Lower leg skin (tissue), 4 donors: ENCODE data around the gene ALPI. TPM values are rescaled to one million over a fixed set of nuclear protein-coding genes. Genes with fewer than 3 reads are reported as not detected.
A peak's percentile ranks its signal among the peaks of the same experiment; 100 is the strongest.

Source experiments
- DNase-seq, 2 donors: peaks; one replicate each; pipeline ENCODE4 v3.0.0-alpha.2; 2019; ENCODE audit warnings: low spot score in 2 of 2
- H3K4me3 ChIP-seq: fragments of 200-600 bp; sonication (generic); 2 replicates; pipeline ENCODE4 v1.5.1; 2017; ENCODE audit warnings: mild to moderate bottlenecking, low read depth; ENCODE audit not compliant: poor library complexity, severe bottlenecking
- POLR2A ChIP-seq, 2 donors: fragments of 450-650 bp; IDR thresholded peaks; one replicate each; pipeline ENCODE4 v1.6.1; 2016 to 2017; ENCODE audit warnings: antibody characterized with exemption in 2 of 2, mild to moderate bottlenecking in 1 of 2, moderate library complexity in 1 of 2
- WGBS, 2 donors: methylation state at CpG; one replicate each; pipeline ENCODE4 v1.1.5; 2018; 5-methylcytosine and 5-hydroxymethylcytosine counted together
- intact Hi-C: fragments of 100-400 bp; cut with DNase I; formaldehyde crosslinking; loops from one replicate; pipeline ENCODE4 v1.15.0; 2023; ENCODE audit warnings: low total_unique reads
- total RNA-seq, 4 donors: library from RNA; depleted of rRNA; stranded (reverse); fragments of >200 nt; gene quantifications; one replicate each; pipeline ENCODE4 v1.1.0, GENCODE V29; 2016
- TF ChIP-seq, protein P1 (sequence below), 3 donors: fragments of 450-650 bp; IDR thresholded peaks; one replicate each; pipeline ENCODE4 v1.5.1; 2016; ENCODE audit warnings: antibody characterized with exemption in 3 of 3, mild to moderate bottlenecking in 3 of 3, moderate library complexity in 2 of 3

The ALPI gene
- total RNA-seq, 4 donors from 2014 or later: not detected

DNA sequence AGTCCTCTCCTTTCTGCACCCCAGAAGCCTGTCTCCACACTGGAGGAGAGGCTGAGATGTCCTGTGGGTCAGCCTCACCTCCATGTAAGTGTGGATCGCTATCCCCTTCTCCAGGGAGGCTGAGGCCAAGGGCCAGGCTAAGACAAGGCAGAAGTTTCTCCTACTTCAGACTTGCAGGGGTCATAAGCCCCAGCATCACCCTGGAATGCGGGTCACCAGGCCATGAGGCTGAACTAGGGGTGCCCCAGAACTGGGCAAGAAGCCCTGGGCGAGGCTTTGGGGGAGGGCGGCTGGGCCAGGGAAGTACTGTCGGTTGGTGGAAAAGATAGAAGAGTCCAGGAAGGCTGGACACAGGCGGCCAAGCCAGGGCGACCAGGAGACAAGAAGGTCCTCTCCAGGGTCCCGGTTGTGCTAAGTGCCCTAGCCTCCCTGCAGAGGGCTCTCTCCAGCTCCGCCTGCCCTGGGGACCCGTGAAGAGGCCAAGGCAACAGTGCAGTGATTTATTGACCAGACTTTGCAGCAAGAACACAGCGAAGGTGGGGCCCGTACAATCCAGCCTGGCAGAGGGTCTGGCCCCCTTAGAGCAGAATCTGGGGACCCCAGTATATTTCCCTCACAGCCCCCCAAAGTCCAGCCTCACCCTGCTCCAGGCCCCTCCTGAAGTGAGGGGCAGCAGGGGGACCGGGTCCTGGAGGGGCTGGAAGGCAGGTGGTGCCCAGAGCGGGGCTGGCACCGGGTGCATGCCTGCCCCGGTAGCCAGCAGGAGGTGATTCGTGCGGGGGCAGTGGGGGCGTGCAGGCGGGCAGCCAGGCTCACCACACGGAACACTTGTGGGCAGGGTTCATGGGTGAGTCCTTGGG, 23.6 kb downstream of the ALPI start:
- TF ChIP-seq POLR2A (IDR thresholded peaks at IDR 0.05): no peak
- TF ChIP-seq, protein P1, sequence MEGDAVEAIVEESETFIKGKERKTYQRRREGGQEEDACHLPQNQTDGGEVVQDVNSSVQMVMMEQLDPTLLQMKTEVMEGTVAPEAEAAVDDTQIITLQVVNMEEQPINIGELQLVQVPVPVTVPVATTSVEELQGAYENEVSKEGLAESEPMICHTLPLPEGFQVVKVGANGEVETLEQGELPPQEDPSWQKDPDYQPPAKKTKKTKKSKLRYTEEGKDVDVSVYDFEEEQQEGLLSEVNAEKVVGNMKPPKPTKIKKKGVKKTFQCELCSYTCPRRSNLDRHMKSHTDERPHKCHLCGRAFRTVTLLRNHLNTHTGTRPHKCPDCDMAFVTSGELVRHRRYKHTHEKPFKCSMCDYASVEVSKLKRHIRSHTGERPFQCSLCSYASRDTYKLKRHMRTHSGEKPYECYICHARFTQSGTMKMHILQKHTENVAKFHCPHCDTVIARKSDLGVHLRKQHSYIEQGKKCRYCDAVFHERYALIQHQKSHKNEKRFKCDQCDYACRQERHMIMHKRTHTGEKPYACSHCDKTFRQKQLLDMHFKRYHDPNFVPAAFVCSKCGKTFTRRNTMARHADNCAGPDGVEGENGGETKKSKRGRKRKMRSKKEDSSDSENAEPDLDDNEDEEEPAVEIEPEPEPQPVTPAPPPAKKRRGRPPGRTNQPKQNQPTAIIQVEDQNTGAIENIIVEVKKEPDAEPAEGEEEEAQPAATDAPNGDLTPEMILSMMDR (IDR thresholded peaks at IDR 0.05): no peak
- 67 to 74% methylated on average over 15 to 17 of the region's 21 CpGs for WGBS, 2 donors
- peak in 1 of 2 donors; percentile 81 for DNase-seq
- H3K4me3 ChIP-seq: no peak overlapping the region
- intact Hi-C loops: no loop called here

DNA sequence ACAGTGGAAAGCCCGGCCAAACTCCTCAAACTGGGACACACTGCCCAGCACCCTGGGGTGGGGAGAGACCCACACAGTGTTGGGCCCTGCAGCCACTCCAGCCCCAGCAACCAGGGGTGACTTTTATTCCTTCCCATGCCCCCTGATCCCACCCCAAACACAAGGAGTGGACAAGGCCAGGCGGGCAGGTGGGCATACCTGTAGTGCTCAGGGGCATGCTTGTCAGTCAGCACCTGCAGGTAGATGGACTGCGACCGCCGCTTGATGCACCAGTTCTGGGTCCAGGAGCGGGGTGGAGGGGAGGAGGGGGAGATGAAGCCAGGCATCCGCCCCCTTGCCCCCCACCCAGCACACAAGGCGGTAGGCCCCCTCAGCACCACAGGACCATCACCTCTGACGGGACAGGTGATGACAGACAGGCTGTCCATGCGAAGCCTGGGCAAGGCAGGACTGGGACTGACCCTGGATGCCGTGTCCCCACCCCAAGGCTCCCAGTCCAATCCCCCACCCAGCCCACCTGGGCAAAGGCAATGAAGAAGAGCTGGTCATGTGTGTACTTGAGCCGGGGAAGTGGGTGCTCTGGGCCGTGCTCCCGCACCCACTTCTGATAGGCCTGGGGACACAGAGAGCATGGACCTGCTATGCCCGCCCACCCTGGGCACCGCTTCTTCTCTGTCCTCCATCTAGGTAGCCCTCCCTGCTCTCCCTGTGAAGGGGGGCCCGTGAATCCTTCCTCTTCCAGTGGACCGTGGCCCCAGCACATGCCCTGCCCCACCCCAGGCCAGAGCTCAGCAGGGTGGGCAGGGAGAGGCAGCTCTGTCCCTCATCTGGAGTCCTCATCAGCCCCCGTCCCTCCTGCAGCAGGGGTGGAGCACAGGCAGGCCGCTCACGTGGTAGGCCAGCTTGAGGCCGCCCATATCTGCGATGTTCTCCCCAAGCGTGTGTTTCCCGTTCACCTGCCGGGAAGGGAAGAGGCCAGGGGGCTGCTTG, 24.5 kb downstream of the ALPI start:
- WGBS, 2 donors: 81 to 87% methylated on average over 19 to 23 of the region's 26 CpGs
- DNase-seq: peak in 1 of 2 donors; percentile 79
- intact Hi-C loops: no loop called here
- TF ChIP-seq POLR2A (IDR thresholded peaks at IDR 0.05): no peak
- TF ChIP-seq, protein P1 (IDR thresholded peaks at IDR 0.05): no peak
- no peak overlapping the region for H3K4me3 ChIP-seq

DNA sequence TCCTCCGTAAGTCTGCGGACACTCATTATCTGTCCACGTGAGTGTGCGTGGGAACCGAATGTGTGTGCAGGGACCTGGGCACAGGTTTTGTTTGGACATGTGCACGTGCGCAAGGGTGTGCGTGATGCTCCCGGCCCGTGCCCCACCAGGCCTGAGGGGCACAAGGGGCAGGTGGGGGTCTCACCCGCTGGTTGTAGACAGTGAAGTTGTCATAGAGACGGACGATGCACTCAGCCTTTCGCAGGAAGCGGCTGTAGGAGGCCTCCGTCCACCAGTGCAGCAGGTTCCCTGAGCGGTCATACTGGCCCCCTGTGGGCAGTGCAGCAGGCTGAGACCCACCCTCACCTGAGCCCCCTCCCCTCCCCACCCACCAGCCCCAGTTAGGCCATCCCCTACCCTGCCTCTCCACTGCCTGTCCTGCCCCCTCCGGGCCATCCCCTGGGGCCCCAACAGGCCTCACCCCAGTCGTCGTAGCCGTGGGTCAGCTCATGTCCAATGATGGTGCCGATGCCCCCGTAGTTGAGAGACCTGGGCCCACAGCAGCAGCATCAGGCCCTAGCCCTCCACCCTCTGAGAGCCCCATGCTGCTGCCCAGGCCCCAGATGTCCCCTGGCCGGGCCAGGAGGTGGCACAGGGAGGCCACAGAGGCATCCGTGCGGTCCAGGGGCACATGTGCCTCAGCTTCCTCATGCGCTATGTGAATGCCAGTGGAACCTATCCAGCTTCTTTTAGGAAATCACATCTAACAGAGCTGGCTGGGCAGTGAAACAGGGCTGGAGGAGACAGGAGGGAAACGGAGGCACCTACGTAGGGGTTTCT, 25.6 kb downstream of the ALPI start:
- peak in 1 of 2 donors; percentile 83 for DNase-seq
- TF ChIP-seq POLR2A (IDR thresholded peaks at IDR 0.05): no peak
- TF ChIP-seq, protein P1 (IDR thresholded peaks at IDR 0.05): no peak
- intact Hi-C loops: no loop called here
- WGBS, 2 donors: 86 to 91% methylated on average over 26 to 28 of the region's 29 CpGs
- H3K4me3 ChIP-seq: no peak overlapping the region

DNA sequence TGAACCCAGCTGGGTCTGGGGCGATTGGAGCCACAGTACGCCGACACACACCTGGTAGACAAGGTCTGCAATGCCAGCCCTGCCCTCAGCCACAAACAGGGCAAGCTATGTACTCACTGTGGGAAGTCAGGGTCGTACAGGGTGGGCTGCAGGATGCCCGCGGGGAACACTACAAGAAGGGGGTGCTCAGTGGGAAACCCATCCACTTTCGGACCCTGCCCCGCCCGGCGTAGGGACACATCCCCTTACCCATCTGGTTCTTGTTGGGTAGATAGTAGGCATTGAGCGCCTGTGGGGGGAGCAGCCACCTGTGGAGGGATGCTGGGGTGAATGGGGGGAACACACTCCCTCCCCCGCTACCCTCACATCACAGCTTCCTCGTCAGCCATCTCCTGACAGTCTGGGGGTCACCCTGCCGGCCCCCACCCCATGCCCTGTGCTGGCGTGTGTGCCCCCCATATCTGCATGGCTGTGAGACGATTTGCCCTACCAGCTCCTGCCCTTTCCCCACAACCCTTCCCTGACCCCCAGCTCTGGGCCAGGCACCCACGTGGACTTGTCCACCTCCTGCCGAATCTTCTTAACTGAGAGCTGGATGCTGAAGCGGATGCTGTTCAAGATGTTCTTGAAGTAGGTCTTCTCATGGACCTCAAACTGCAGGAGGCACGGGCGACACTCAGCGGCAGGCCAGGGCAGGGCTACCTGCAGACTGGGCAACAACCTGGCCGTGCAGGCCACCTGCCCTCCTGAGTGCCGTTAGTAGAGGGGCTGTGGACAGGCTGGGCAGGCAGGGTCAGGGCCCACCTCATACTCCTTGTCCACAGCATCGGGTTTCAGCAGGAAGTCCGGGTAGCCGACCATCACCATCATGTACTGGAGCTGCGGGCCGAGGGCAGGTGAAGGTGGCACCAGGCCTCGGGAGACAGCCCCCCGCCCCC, 26.6 kb downstream of the ALPI start:
- DNase-seq: peak in 1 of 2 donors; percentile 59
- WGBS, 2 donors: 87 to 90% methylated on average over 23 to 30 of the region's 31 CpGs
- H3K4me3 ChIP-seq: no peak overlapping the region
- TF ChIP-seq POLR2A (IDR thresholded peaks at IDR 0.05): no peak
- TF ChIP-seq, protein P1 (IDR thresholded peaks at IDR 0.05): no peak
- intact Hi-C loops: no loop called here
